Measurements from ENCODE around the gene ABRACL. TPM values are rescaled to one million over a fixed set of nuclear protein-coding genes. Genes with fewer than 3 reads are reported as not detected.
"Not testable (repeated sequence)": the region's sequence is repeated elsewhere in the genome, so short reads cannot be mapped to it uniquely, and the experiment has no call there.

The ABRACL gene
- total RNA-seq, 4 donors from 2014 or later = 18.7 to 81.6 (median 25.7) TPM

DNA sequence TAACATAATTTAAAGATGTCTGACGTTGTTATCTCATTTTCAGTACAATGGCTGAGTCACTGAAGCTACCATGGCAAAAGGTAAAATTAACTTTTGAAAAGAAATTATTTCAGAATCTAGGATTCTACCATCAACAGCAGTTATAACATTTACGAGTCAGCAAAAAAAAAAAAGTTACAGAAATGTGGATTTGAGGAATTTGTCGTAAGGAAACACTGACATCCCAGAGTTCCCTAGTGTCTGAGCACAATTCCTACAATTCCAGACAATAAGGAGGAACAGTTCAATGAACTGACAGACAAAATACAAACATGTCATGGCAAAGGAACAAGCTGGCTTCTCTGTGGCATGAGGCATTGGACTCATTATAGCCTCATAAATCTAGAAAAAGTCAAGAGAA, 19.1 kb downstream of the ABRACL start:
- Histone ChIP-seq H3K36me3 (peaks cover 0 to 5% (median 0%) of the 10 kb centered on the region in 3 donors), H3K4me1 (peaks cover 0 to 8% (median 2%) of the 10 kb centered on the region in 3 donors), H3K4me3 (no peak overlapping the region), H3K27ac (no peak overlapping the region), H3K27me3 (no peaks in the 10 kb centered on the region), H3K9me3 (no peaks in the 10 kb centered on the region)
- TF ChIP-seq, protein P1, sequence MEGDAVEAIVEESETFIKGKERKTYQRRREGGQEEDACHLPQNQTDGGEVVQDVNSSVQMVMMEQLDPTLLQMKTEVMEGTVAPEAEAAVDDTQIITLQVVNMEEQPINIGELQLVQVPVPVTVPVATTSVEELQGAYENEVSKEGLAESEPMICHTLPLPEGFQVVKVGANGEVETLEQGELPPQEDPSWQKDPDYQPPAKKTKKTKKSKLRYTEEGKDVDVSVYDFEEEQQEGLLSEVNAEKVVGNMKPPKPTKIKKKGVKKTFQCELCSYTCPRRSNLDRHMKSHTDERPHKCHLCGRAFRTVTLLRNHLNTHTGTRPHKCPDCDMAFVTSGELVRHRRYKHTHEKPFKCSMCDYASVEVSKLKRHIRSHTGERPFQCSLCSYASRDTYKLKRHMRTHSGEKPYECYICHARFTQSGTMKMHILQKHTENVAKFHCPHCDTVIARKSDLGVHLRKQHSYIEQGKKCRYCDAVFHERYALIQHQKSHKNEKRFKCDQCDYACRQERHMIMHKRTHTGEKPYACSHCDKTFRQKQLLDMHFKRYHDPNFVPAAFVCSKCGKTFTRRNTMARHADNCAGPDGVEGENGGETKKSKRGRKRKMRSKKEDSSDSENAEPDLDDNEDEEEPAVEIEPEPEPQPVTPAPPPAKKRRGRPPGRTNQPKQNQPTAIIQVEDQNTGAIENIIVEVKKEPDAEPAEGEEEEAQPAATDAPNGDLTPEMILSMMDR (IDR thresholded peaks at IDR 0.05) = no peak
- no peak for TF ChIP-seq POLR2A (IDR thresholded peaks at IDR 0.05)
- no peak for DNase-seq
- WGBS, 2 donors = 79 to 82% methylated on average over 3 of the region's 3 CpGs
- intact Hi-C loops (cut with DNase I) = no loop called here

DNA sequence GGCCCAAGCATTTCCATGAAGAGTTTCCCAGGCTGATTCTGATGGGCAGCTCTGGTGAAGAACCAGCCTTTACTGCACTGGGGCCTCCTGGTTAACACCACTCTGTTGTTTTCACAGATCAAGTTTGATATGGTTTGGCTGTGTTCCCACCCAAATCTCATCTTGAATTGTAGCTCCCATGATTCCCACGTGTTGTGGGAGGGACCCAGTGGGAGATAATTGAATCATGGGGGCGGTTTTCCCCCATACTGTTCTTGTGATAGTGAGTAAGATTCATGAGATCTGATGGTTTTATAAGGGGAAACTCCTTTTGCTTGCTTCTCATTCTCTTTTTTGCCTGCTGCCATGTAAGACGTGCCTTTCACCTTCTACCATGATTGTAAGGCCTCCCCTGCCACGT, 20.4 kb downstream of the ABRACL start:
- DNase-seq; intact Hi-C loops (cut with DNase I); H3K36me3 ChIP-seq; H3K9me3 ChIP-seq; H3K4me3 ChIP-seq; H3K4me1 ChIP-seq; H3K27me3 ChIP-seq; H3K27ac ChIP-seq: not testable (repeated sequence)
- WGBS, 2 donors = 82 to 83% methylated on average over 4 of the region's 4 CpGs

DNA sequence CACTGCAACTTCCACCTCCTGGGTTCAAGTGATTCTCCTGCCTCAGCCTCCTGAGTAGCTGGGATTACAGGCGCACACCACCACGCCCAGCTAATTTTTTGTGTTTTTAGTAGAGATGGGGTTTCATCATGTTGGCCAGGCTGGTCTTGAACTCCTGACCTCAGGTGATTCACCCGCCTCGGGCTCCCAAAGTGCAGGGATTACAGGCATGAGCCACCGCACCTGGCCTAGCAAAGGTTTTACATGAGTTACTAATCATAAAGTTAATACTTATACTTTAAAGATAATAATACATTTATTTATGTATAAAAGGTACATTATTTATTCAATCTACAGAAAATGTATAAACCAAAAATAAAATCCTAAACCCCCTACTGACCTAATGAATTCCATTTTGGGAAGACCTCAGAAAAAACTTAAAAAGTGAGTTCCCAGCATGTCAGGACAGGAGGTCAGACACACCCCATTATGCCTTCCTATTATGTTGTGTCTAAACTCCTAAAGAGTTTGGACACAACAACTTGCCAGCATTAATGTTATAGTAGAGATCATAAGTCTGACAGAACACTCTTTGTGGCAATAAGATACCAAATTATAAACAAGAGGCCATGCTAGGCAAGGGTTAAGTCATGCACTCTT, 21.7 kb downstream of the ABRACL start:
- H3K36me3 ChIP-seq; DNase-seq; intact Hi-C loops (cut with DNase I); H3K4me1 ChIP-seq; H3K27ac ChIP-seq; H3K9me3 ChIP-seq; H3K27me3 ChIP-seq; H3K4me3 ChIP-seq: not testable (repeated sequence)
- 36 to 62% methylated on average over 5 of the region's 5 CpGs for WGBS, 2 donors

DNA sequence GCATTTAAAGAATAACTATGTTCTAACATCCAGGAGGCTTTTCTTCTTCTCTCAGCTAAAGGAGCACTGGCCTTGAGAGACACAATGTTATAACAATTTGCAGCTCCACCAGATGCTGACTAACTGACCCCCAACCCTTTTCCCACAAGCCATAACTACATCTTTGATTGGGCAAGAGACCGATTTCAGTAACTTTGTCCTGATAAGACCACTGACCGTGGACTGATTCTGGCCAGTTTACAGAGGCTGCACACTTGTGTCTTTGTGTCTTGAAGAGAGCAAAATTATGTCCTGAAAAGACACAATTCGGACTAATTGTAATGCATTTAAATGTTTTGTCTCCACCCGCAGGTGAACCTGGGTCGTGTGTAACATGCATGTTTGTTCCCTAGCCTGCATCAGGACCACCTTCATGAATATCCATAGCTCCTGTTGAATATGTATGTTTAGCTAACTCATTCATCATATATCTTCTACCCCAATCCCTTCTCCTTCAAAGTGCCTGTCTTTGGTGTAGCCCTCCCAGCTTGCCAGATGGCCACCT, 22.3 kb downstream of the ABRACL start:
- no peak for TF ChIP-seq POLR2A (IDR thresholded peaks at IDR 0.05)
- TF ChIP-seq, protein P1 (IDR thresholded peaks at IDR 0.05) = no peak
- 83 to 84% methylated on average over 3 to 5 of the region's 5 CpGs for WGBS, 2 donors
- H3K4me3 ChIP-seq = no peak overlapping the region
- DNase-seq = no peak
- H3K9me3 ChIP-seq = no peaks in the 10 kb centered on the region
- no peak overlapping the region for H3K27ac ChIP-seq
- H3K4me1 ChIP-seq = peaks cover 0 to 8% (median 2%) of the 10 kb centered on the region in 3 donors
- intact Hi-C loops (cut with DNase I) = no loop called here
- H3K36me3 ChIP-seq = no peaks in the 10 kb centered on the region
- H3K27me3 ChIP-seq = no peaks in the 10 kb centered on the region

DNA sequence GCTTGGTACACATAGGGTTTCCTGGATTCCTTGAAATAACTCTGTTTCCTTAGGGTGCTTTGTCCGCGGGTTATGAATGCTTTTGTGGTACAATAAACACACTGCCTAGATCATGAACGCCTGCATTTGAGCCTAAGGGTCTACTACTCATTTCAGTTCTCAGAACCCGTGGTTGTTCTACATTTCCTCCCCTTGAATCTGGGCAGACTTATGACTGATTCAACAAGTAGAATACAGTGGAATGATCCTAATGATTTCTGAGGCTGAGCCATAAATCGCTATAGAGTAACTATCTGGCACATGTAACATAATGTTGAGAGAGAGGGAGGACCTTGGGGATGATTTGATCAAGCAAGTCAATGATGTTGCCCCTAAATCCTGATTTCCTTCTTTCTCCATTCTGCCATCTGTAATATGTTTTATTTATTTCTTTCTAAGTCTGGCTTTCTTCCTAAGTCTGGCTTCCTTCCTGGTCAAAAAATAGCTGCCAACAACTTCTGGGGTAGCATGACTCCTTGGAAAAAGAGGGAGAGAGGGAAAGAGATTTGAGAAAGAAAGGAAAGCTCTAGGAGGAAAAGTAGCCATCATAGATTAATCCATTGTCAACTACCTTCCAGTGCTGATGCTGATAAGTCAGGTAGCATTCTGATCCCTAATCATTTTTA, 23.0 kb downstream of the ABRACL start:
- 72 to 77% methylated on average over 5 of the region's 5 CpGs for WGBS, 2 donors
- no peak for DNase-seq
- H3K4me3 ChIP-seq = no peak overlapping the region
- intact Hi-C loops (cut with DNase I) = no loop called here
- H3K4me1 ChIP-seq = peaks cover 0 to 8% (median 2%) of the 10 kb centered on the region in 3 donors
- H3K36me3 ChIP-seq = no peaks in the 10 kb centered on the region
- no peak overlapping the region for H3K27ac ChIP-seq
- TF ChIP-seq POLR2A (IDR thresholded peaks at IDR 0.05) = no peak
- TF ChIP-seq, protein P1 (IDR thresholded peaks at IDR 0.05) = no peak
- H3K9me3 ChIP-seq = no peaks in the 10 kb centered on the region
- no peaks in the 10 kb centered on the region for H3K27me3 ChIP-seq

DNA sequence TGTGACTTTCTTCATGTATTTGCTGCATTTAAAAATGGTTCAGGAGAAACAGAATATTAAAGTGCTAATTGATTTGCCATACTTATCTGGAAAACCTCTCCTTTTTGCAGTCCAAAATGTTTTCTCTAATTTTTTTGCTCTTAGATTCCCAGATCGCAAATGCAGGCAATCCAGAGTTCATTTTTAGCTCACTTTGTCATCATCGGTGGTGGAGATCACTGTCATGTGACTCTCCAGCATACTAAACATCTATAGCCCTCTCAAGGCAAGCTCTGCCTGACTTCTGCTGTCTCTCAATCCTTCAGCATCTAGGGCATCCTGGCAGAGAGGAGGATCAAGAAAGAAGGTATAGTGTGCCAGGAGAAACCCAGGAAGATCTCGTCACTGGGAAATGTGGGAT, 24.8 kb downstream of the ABRACL start:
- Histone ChIP-seq H3K4me3 (no peak overlapping the region), H3K27ac (no peak overlapping the region), H3K36me3 (no peaks in the 10 kb centered on the region), H3K9me3 (no peaks in the 10 kb centered on the region), H3K27me3 (no peaks in the 10 kb centered on the region), H3K4me1 (peaks cover 0 to 8% (median 2%) of the 10 kb centered on the region in 3 donors)
- TF ChIP-seq, protein P1 (IDR thresholded peaks at IDR 0.05) = no peak
- no peak for TF ChIP-seq POLR2A (IDR thresholded peaks at IDR 0.05)
- no peak for DNase-seq
- WGBS, 2 donors = 73 to 82% methylated on average over 3 of the region's 3 CpGs
- intact Hi-C loops (cut with DNase I) = no loop called here
